SK-N-SH (cell line): ENCODE data around the gene RNMT.

Experiments used
- CTCF ChIP-seq: fragments of 200-600 bp; sonication (generic); IDR thresholded peaks from 2 replicates; pipeline ENCODE4 v1.6.1; 2017; ENCODE audit warnings: antibody characterized with exemption, mild to moderate bottlenecking, moderate library complexity
- FOSL2 ChIP-seq: IDR thresholded peaks from 2 replicates; pipeline ENCODE4 v1.4.0; 2012; ENCODE audit warnings: low read depth, mild to moderate bottlenecking, moderate library complexity, borderline replicate concordance
- FOXJ3 ChIP-seq: sonication (generic); formaldehyde crosslinking; IDR thresholded peaks from 2 replicates; pipeline ENCODE4 v1.5.1; 2020; ENCODE audit warnings: mild to moderate bottlenecking, missing genetic modification reagents
- JUND ChIP-seq: IDR thresholded peaks from 2 replicates; pipeline ENCODE4 v1.4.0; 2012
- MAX ChIP-seq: IDR thresholded peaks from 2 replicates; pipeline ENCODE4 v1.4.0; 2012; ENCODE audit warnings: low read depth
- MEF2A ChIP-seq: IDR thresholded peaks from 2 replicates; pipeline ENCODE4 v1.4.0; 2012; ENCODE audit warnings: low read depth, borderline replicate concordance
- POLR2AphosphoS5 ChIP-seq: IDR thresholded peaks from 2 replicates; pipeline ENCODE4 v1.6.1; 2012; ENCODE audit warnings: low read depth, low read length
- SIN3A ChIP-seq: IDR thresholded peaks from 2 replicates; pipeline ENCODE4 v1.6.1; 2012; ENCODE audit warnings: low read depth, mild to moderate bottlenecking, low read length, moderate library complexity, borderline replicate concordance
- SMC3 ChIP-seq: IDR thresholded peaks from 2 replicates; pipeline ENCODE4 v1.6.1; 2012; ENCODE audit warnings: low read depth, low read length, improper control_type of control experiment
- TAF1 ChIP-seq: IDR thresholded peaks from 2 replicates; pipeline ENCODE4 v1.6.1; 2012; ENCODE audit warnings: low read depth, mild to moderate bottlenecking, low read length, moderate library complexity, borderline replicate concordance
- YY1 ChIP-seq: IDR thresholded peaks from 2 replicates; pipeline ENCODE4 v1.4.0; 2012; ENCODE audit warnings: low read depth, mild to moderate bottlenecking

- TF ChIP-seq CTCF (no peak), SIN3A (no peak), POLR2AphosphoS5 (no peak), MEF2A (no peak), MAX (no peak), FOXJ3 (no peak), FOSL2 (no peak), TAF1 (no peak), YY1 (no peak), SMC3 (no peak), JUND (no peak)
Observed at GRCh38 chr18:13799396-13799795, 72.9 kb downstream of the RNMT start.
